ENCODE data around the gene TMEM270.

DNA sequence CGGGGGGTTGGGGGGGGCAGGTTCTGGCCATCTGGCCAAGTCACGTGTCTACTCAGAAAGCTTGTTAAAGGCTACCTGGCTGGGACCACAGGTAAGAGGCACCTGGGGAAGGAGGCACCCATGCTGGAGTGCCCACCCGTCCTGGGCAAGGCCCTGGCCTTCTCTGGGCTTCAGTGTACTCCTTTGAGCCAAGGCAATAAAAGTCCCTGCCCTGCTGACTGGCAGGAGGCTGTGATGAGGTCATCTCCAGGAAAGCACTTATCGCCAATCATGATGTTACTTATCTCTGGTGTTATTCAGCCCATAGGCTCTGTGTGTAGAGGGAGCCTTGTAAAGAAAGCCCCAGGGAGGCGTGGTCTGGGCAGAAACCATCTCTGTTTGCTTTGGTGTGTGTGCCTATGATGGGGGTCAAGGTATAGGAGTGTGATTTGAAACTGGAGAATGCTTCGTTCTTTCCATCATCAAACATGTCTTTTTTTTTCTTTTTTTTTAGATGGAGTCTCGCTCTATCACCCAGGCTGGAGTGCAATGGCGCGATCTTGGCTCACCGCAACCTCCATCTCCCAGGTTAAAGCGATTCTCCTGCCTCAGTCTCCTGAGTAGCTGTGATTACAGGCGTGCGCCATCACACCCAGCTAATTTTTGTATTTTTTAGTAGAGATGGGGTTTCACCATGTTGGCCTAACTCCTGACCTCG is 32.7 kb upstream of the TMEM270 start:
- TF ChIP-seq, protein P1, sequence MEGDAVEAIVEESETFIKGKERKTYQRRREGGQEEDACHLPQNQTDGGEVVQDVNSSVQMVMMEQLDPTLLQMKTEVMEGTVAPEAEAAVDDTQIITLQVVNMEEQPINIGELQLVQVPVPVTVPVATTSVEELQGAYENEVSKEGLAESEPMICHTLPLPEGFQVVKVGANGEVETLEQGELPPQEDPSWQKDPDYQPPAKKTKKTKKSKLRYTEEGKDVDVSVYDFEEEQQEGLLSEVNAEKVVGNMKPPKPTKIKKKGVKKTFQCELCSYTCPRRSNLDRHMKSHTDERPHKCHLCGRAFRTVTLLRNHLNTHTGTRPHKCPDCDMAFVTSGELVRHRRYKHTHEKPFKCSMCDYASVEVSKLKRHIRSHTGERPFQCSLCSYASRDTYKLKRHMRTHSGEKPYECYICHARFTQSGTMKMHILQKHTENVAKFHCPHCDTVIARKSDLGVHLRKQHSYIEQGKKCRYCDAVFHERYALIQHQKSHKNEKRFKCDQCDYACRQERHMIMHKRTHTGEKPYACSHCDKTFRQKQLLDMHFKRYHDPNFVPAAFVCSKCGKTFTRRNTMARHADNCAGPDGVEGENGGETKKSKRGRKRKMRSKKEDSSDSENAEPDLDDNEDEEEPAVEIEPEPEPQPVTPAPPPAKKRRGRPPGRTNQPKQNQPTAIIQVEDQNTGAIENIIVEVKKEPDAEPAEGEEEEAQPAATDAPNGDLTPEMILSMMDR (IDR thresholded peaks at IDR 0.05) = no peak
- TF ChIP-seq POLR2AphosphoS5 (IDR thresholded peaks at IDR 0.05; ENCODE audit: low read depth, low read length) (no peak), SIN3A (IDR thresholded peaks at IDR 0.05; ENCODE audit: borderline replicate concordance, insufficient read depth, low read depth, low read length) (no peak), TCF7L2 (IDR thresholded peaks at IDR 0.05; ENCODE audit: low read depth, low read length) (no peak)

All from Panc1 (cell line).